Bladder microvascular endothelial cell (primary cell): ENCODE measurements around the gene TASL. TPM values are rescaled to one million over a fixed set of nuclear protein-coding genes. Genes with fewer than 3 reads are reported as not detected.

Experiments used
- total RNA-seq: library from RNA; depleted of rRNA; stranded (reverse); fragments of >200 nt; gene quantifications from 2 replicates; pipeline ENCODE4 v1.2.3, GENCODE V29; 2014

The TASL gene
- not detected in 2 replicates for total RNA-seq

GRCh38 chrX:30577362-30577991 is at the start of gene TASL:
TASL (minus strand) TSS chrX:30577766; CDS start chrX:30560355, 17,411 bp downstream.

Other genes with a start within 250 kb of the TASL start
- gene GK, start 75.7 kb upstream of the TASL start, total RNA-seq, result 1.9 and 2.3 TPM in 2 replicates